Ramos (cell line): ENCODE data around the gene CAMKK2.
"Not testable (repeated sequence)": the region's sequence is repeated elsewhere in the genome, so short reads cannot be mapped to it uniquely, and the experiment has no call there.

ENCODE experiments used
- in situ Hi-C: fragments of 300-500 bp; cut with MboI; formaldehyde crosslinking; loops from one replicate; pipeline ENCODE4 v1.14.3; 2022; ENCODE audit warnings: low sequenced_read_pairs; ENCODE audit not compliant: unreplicated experiment

CAMKK2 gene

GRCh38 chr12:121282072-121282742 is 14.3 kb downstream of the CAMKK2 start:
- in situ Hi-C loops, result no loop called here

GRCh38 chr12:121281116-121281515 is 15.4 kb downstream of the CAMKK2 start:
- in situ Hi-C loops, result not testable (repeated sequence)

DNA sequence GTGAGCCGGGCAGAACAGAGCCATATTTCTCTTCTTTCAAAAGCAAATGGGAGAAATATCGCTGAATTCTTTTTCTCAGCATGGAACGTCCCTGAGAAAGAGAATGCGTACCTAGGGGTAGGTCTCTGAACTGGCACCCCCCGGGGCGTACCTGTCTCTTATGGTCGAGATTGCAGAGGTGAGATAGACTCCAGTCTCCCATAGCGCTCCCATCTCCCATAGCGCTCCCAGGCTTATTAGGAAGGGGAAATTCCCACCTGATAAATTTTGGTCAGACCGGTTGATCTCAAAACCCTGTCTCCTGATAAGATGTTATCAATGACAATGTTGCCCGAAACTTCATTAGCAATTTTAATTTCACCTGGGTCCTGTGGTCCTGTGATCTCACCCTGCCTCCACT is 16.0 kb downstream of the CAMKK2 start:
- in situ Hi-C loops, result not testable (repeated sequence)

GRCh38 chr12:121279507-121279915 is 17.0 kb downstream of the CAMKK2 start:
- in situ Hi-C loops, result no loop called here

DNA sequence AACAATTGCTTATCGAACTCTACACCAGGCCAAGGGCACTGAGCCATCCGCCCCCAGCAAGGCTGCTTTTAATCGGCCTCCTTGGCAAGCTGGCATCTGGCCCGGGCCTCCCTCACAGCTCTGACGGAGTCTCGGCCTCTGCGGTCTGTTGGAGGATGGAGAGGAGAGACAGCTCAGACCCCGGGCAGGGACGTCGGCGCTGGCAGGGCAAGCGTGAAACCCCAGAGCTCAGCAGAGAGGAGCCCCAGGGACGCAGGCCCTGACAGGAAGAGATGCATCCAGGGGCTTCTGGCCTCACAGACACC is 17.5 kb downstream of the CAMKK2 start:
- in situ Hi-C loops, result no loop called here

DNA sequence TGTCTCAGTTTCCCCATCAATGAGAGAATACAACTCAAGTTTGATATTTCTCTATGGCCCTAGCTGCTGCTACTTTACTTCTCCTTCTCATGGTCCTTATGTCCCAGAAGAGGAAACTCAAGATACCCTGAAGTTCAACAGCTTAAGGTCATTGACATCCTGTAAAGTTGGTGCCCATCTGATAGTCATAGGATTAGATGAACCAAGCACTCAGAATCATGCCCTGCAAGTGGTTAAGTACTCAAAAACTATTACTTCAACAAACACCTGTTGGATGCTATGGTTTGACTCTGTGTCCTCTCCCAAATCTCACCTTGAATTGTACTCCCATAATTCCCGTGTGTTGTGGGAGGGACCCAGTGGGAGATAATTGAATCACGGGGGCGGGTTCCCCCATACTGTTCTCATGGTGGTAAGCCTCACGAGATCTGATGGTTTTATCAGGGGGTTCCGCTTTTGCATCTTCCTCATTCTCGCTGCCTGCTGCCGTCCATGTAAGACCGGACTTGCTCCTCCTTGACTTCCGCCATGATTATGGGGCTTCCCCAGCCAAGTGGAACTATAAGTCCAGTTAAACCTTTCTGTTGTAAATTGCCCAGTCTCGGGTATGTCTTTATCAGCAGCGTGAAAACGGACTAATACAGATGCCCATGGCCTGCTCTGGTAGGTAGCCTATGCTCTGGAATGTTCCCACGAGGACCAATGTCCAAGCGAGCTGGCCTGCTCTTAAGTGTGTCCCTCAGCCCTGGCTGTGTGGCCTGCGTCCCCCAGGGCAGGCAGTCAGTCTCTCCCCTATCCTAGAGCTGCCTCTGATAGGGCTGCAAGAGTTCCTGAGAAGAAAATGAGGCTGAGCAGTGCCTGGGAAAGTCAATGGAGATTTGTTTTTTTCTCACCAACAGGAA is 18.1 kb downstream of the CAMKK2 start:
- in situ Hi-C loops, result no loop called here

DNA sequence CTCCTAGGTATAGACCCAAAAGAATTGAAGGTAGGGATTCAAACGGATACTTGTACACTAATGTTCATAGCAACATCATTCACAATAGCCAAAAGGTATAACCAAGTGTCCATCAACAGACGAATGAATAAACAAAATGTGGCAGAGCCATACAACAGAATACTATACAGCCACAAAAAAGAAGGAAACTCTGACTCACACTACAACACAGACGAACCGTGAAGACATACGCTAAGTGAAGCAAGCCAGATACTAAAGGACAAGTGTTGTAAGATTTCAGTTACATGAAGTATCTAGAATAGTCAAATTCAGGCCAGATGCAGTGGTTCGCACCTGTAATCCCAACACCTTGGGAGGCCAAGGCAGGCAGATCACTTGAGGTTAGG is 19.1 kb downstream of the CAMKK2 start:
- in situ Hi-C loops, result no loop called here

DNA sequence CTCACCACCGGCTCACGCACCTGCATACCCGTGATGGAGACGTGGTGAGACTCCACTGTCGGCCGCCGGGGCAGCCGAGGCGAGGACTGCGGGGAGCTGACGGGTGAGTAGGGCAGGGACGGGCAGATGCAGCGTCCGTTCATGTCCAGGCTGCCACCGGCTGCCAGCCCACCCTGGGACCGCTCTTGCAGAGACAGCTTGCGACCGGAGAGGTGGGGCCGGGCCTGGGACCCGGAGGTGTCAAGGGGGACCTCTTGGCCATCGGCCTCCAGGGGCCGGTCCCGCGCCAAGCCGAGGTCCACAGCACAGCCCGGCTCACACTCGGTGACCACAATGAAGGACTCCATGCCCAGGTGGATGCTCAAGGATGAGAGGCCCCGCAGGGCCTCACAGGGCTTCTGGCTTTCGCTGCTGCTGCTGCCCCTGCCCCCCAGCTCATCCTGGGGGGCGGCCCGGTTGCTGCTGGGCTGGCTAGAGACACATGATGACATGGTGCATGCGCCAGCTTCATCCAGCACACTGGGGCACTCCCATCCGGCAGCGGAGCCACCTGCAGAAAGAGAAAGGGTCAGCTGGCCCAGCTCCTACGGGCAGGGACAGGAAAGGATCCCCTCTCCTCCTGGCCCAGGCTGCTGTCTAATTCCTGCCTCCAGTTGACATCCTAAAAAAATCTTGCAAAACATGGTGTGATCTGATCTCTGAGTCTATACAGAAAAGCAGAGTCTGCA is 22.3 kb downstream of the CAMKK2 start:
- in situ Hi-C loops, result no loop called here

- in situ Hi-C loops, result no loop called here
Observed at GRCh38 chr12:121273364-121273896, 23.1 kb downstream of the CAMKK2 start.

GRCh38 chr12:121267822-121268221 is 28.7 kb downstream of the CAMKK2 start:
- in situ Hi-C loops, result no loop called here

DNA sequence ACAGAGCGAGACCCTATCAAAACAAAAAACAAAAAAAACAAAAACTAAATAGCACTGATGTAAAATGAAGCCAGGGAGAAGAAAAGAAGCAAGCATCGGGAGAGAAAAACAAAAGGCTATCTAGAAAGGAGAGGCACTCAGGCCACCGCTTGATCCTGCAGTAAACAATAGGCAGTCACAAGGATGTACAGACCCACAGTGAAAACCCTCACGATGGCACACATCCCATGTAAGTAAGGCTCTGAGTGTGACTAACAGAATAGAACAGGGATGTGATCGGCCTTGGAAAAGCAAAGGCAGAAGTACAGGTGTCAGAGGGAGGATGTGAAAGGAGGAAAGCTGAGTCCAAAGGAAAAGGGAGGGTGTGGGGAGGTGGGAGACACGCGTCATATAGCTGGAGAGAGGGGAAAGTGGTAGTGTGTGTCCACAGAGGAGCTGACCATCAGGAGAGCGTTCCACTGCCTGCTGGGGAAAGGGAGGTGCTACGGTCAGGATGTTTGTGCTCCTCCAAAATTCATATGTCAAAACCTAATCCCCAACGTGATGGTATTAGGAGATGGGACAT is 31.5 kb downstream of the CAMKK2 start:
- in situ Hi-C loops, result no loop called here

GRCh38 chr12:121264135-121264534 is 32.4 kb downstream of the CAMKK2 start:
- in situ Hi-C loops, result no loop called here

GRCh38 chr12:121263206-121263935 is 33.1 kb downstream of the CAMKK2 start:
- in situ Hi-C loops, result no loop called here

DNA sequence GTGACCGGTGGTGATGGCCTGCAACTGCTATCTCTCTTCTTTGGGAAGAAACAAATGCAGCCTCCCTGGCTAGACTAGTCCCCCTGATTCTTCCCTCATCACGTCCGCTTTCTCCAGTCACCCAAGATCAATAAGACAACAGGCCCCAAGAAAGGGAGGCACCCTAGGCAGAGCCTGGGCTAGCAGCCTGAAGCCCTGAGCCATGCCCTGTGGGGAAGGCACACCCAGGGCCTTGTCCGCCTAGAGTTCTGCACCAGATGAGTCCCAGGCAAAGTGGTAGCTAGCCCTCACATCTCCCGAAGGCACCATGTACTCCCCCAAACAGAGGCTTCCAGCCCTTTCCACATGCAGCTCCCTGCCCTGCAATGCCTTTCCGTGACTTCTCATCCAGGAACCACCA is 35.1 kb downstream of the CAMKK2 start:
- in situ Hi-C loops, result no loop called here

- in situ Hi-C loops, result no loop called here
Observed at GRCh38 chr12:121260091-121260490, 36.4 kb downstream of the CAMKK2 start.

- in situ Hi-C loops, result no loop called here
Observed at GRCh38 chr12:121259074-121259473, 37.4 kb downstream of the CAMKK2 start.

DNA sequence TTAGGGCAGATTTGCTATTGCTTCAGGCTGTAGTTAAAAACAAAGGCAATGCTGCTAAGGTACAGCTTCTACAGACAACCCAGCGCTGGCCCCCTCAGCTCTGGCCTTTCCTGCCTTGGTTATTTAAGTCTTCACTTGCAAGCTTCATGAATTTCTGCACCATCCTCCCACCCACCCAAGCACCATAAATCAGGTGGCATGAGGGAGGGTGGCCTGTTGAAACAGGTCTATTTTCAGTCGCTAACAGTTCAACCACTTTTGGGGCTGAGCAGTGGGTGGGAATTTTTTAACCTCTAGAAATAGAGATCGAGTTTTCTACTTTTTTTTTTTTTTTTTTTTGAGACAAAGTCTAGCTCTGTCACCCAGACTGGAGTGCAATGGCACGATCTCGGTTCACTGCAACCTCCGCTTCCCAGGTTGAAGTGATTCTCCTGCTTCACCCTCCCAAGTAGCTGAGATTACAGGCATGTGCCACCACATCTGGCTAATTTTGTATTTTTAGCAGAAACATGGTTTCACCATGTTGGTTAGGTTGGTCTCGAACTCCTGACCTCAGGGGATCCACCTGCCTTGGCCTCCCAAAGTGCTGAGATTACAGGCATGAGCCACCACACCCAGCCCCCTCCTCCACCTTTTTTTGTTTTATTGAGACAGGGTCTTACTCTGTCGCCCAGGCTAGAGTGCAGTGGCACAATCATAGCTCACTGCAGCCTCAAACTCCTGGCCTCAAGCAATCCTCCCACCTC is 38.6 kb downstream of the CAMKK2 start:
- in situ Hi-C loops, result not testable (repeated sequence)

GRCh38 chr12:121255433-121255832 is 41.1 kb downstream of the CAMKK2 start:
- in situ Hi-C loops, result no loop called here

DNA sequence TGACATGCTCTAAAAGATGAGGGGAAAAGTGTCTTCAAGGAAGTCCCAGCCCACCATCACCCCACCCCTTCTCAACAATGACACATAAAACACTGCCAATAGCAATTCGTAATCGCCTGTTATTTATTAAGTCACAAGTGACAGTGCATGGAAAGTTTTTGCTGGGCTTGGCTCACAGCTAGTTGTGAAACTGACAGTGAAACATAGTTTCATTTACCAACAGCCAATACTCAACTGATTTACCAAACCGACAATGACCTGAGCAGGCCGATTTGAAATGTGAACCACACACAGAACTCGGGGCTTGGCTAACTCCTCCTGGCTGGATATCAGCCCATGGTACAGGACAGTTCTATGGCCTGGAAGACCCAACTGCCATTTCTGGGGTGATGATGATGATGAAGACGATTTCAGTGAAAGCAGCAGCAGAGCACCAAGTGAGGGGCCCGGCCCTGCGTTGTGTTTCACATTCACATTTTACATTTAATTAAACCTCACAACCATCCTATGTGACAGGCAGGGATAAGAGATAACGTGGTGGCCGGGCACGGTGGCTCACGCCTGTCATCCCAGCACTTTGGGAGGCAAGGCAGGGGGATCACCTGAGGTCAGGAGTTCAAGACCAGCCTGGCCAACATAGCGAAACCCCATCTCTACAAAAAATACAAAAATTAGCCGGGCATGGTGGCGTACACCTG is 42.7 kb downstream of the CAMKK2 start:
- in situ Hi-C loops, result no loop called here
